ENCODE measurements around the gene FMNL3.

The FMNL3 gene

GRCh38 chr12:49621651-49622500 is 85.3 kb downstream of the FMNL3 start:
- TF ChIP-seq EZH2phosphoT487 (IDR thresholded peaks at IDR 0.05; ENCODE audit: low read length) (no peak), CTCF (IDR thresholded peaks at IDR 0.05; ENCODE audit: low read length) (no peak), EZH2 (optimal IDR thresholded peaks at IDR 0.05; ENCODE audit: low read depth, low read length) (no peak)
- Histone ChIP-seq H3K36me3 (replicated peaks; ENCODE audit: insufficient read depth, low read length) (no peaks in the 10 kb centered on the region), H3K9me3 (replicated peaks; ENCODE audit: insufficient read depth, low read length) (no peaks in the 10 kb centered on the region), H3K27me3 (replicated peaks; ENCODE audit: insufficient read depth, low read length) (0 out of 2 replicates have a peak, but pooled peaks cover 7% of the 10 kb centered on the region), H3K4me1 (ENCODE audit: low read length) (peaks cover 5% of the 10 kb centered on the region), H3K9me2 (replicated peaks; ENCODE audit: insufficient read depth, low read length) (no peaks in the 10 kb centered on the region), H2AFZ (ENCODE audit: low read length) (peak overlapping the region; percentile 84), H3K4me2 (ENCODE audit: low read depth, low read length) (peak overlapping the region; percentile 86), H3K4me3 (ENCODE audit: low read length) (peak overlapping the region; percentile 57), H3K9ac (ENCODE audit: low read length) (peak overlapping the region; percentile 58; the same call in 1 of the 2 replicates), H3K27ac (ENCODE audit: low read length) (peak overlapping the region; percentile 62; the same call in 1 of the 2 replicates), H3F3A (ENCODE audit: insufficient read depth, low read length) (peaks cover 25% of the 10 kb centered on the region), H3K79me2 (ENCODE audit: low read length) (no peaks in the 10 kb centered on the region), H4K20me1 (ENCODE audit: insufficient read depth, low read length) (no peaks in the 10 kb centered on the region)
- DNase-seq: no peak

- DNase-seq: no peak
- Histone ChIP-seq H3K27me3 (replicated peaks; ENCODE audit: insufficient read depth, low read length) (0 out of 2 replicates have a peak, but pooled peaks cover 7% of the 10 kb centered on the region), H3K36me3 (replicated peaks; ENCODE audit: insufficient read depth, low read length) (no peaks in the 10 kb centered on the region), H3K79me2 (ENCODE audit: low read length) (no peaks in the 10 kb centered on the region), H3K27ac (ENCODE audit: low read length) (no peak overlapping the region), H3K9me2 (replicated peaks; ENCODE audit: insufficient read depth, low read length) (no peaks in the 10 kb centered on the region), H3K4me1 (ENCODE audit: low read length) (peaks cover 5% of the 10 kb centered on the region), H3K9ac (ENCODE audit: low read length) (no peak overlapping the region), H3K4me3 (ENCODE audit: low read length) (no peak overlapping the region), H4K20me1 (ENCODE audit: insufficient read depth, low read length) (no peaks in the 10 kb centered on the region), H2AFZ (ENCODE audit: low read length) (no peak overlapping the region), H3K4me2 (ENCODE audit: low read depth, low read length) (no peak overlapping the region), H3F3A (ENCODE audit: insufficient read depth, low read length) (peaks cover 24% of the 10 kb centered on the region), H3K9me3 (replicated peaks; ENCODE audit: insufficient read depth, low read length) (no peaks in the 10 kb centered on the region)
- TF ChIP-seq CTCF (IDR thresholded peaks at IDR 0.05; ENCODE audit: low read length): no peak
- no peak for TF ChIP-seq EZH2phosphoT487 (IDR thresholded peaks at IDR 0.05; ENCODE audit: low read length)
These were observed 87.9 kb downstream of the FMNL3 start for GRCh38 chr12:49619286-49619685.

GRCh38 chr12:49618576-49618975 is 88.6 kb downstream of the FMNL3 start:
- Histone ChIP-seq H3K79me2 (ENCODE audit: low read length) (no peaks in the 10 kb centered on the region), H3K4me3 (ENCODE audit: low read length) (no peak overlapping the region), H3K9me2 (replicated peaks; ENCODE audit: insufficient read depth, low read length) (no peaks in the 10 kb centered on the region), H3K9ac (ENCODE audit: low read length) (no peak overlapping the region), H3K27ac (ENCODE audit: low read length) (no peak overlapping the region), H4K20me1 (ENCODE audit: insufficient read depth, low read length) (no peaks in the 10 kb centered on the region), H3K27me3 (replicated peaks; ENCODE audit: insufficient read depth, low read length) (0 out of 2 replicates have a peak, but pooled peaks cover 7% of the 10 kb centered on the region), H3K36me3 (replicated peaks; ENCODE audit: insufficient read depth, low read length) (no peaks in the 10 kb centered on the region), H2AFZ (ENCODE audit: low read length) (no peak overlapping the region), H3K9me3 (replicated peaks; ENCODE audit: insufficient read depth, low read length) (no peaks in the 10 kb centered on the region), H3K4me2 (ENCODE audit: low read depth, low read length) (no peak overlapping the region), H3K4me1 (ENCODE audit: low read length) (peaks cover 5% of the 10 kb centered on the region), H3F3A (ENCODE audit: insufficient read depth, low read length) (peaks cover 18% of the 10 kb centered on the region)
- DNase-seq: no peak
- TF ChIP-seq CTCF (IDR thresholded peaks at IDR 0.05; ENCODE audit: low read length): no peak
- no peak for TF ChIP-seq EZH2 (optimal IDR thresholded peaks at IDR 0.05; ENCODE audit: low read depth, low read length)
- no peak for TF ChIP-seq EZH2phosphoT487 (IDR thresholded peaks at IDR 0.05; ENCODE audit: low read length)

Data from MM.1S (cell line).